GM12878 (cell line): Measurements from ENCODE around the gene TMEM250. TPM values are rescaled to one million over a fixed set of nuclear protein-coding genes. Genes with fewer than 3 reads are reported as not detected.
"Not testable (repeated sequence)": the region's sequence is repeated elsewhere in the genome, so short reads cannot be mapped to it uniquely, and the experiment has no call there.

Experiments
- ATAC-seq: fragments of 200-7000 bp; cut with Tn5 transposase; 3 replicates; pipeline ENCODE4 v1.9.1; 2020; ENCODE audit warnings: mild to moderate bottlenecking, moderate library complexity
- BruUV-seq: library from RNA; stranded (reverse); fragments of 400-500 nt; replicated peaks from 2 replicates; lab custom pipeline; 2021; lab: Mats Ljungman, UMichigan
- CTCF ChIA-PET: fragments of 300-600 bp; sonication (Branson Sonifier 250); formaldehyde crosslinking; extraction: SDS; loops from one replicate; lab custom pipeline; 2021; ENCODE audit warnings: inconsistent platforms; lab: Yijun Ruan, JAX
- POLR2A ChIA-PET: fragments of 350-600 bp; formaldehyde crosslinking; extraction: SDS; loops from one replicate; lab custom pipeline; 2021; ENCODE audit warnings: inconsistent platforms; lab: Charles Lee
- RAD21 ChIA-PET: fragments of 300-600 bp; sonication (Branson Sonifier 250); formaldehyde crosslinking; loops from one replicate; lab custom pipeline; 2023; ENCODE audit warnings: antibody characterized with exemption; ENCODE audit not compliant: unreplicated experiment; lab: Charles Lee
- SMC1A ChIA-PET: fragments of 300-600 bp; sonication (Branson Sonifier 250); formaldehyde crosslinking; loops from one replicate; lab custom pipeline; 2023; ENCODE audit not compliant: unreplicated experiment, uncharacterized antibody; lab: Charles Lee
- DNase-seq: peaks from one replicate; pipeline ENCODE4 v3.0.0-alpha.2; 2011; ENCODE audit warnings: low read depth, low spot score
- FAIRE-seq: peaks from 3 replicates; lab custom pipeline; 2011; peaks lifted over from hg19 to GRCh38; lab: Jason Lieb, UNC
- H2AFZ ChIP-seq: 2 replicates; pipeline ENCODE4 v1.6.0; 2011; ENCODE audit warnings: low read depth, low read length, control low read depth; ENCODE audit not compliant: control insufficient read depth
- H3K27ac ChIP-seq: 2 replicates; pipeline ENCODE4 v1.5.1; 2011; ENCODE audit warnings: control low read depth; ENCODE audit not compliant: control insufficient read depth, insufficient read depth
- H3K27me3 ChIP-seq, 2 experiments: replicated peaks in 1 of 2; 2 replicates each; pipeline versions ENCODE4 v1.6.0 to v1.6.1; 2011; ENCODE audit warnings: low read length in 1 of 2; ENCODE audit not compliant: control insufficient read depth in 2 of 2, insufficient read depth in 2 of 2
- H3K36me3 ChIP-seq, 2 experiments: 2 replicates each; pipeline ENCODE4 v1.5.1; 2011; ENCODE audit warnings: low read length in 1 of 2; ENCODE audit not compliant: control insufficient read depth in 2 of 2, insufficient read depth in 2 of 2
- H3K4me1 ChIP-seq: 2 replicates; pipeline ENCODE4 v1.6.1; 2011; ENCODE audit warnings: mild to moderate bottlenecking, low read length, moderate library complexity, mixed read lengths; ENCODE audit not compliant: control insufficient read depth, insufficient read depth
- H3K4me2 ChIP-seq: 2 replicates; pipeline ENCODE4 v1.6.0; 2011; ENCODE audit warnings: control low read depth; ENCODE audit not compliant: control insufficient read depth, insufficient read depth
- H3K4me3 ChIP-seq: fragments of 200-600 bp; sonication (generic); 2 replicates; pipeline ENCODE4 v1.5.1; 2016
- H3K79me2 ChIP-seq: 2 replicates; pipeline ENCODE4 v1.6.0; 2011; ENCODE audit warnings: low read length; ENCODE audit not compliant: control insufficient read depth, insufficient read depth
- H3K9ac ChIP-seq: 2 replicates; pipeline ENCODE4 v1.8.0; 2011; ENCODE audit warnings: low read length, control low read depth, mixed read lengths; ENCODE audit not compliant: control insufficient read depth, insufficient read depth
- H3K9me3 ChIP-seq: replicated peaks from 3 replicates; pipeline ENCODE4 v1.5.1; 2011; ENCODE audit warnings: mild to moderate bottlenecking, low read length; ENCODE audit not compliant: control insufficient read depth, insufficient read depth
- H4K20me1 ChIP-seq: 2 replicates; pipeline ENCODE4 v1.6.0; 2011; ENCODE audit not compliant: control insufficient read depth, insufficient read depth
- EZH2 ChIP-seq: IDR thresholded peaks from 2 replicates; pipeline ENCODE4 v1.6.1; 2012; ENCODE audit warnings: low read depth, mild to moderate bottlenecking, control low read depth, inconsistent platforms, low read length, borderline replicate concordance; ENCODE audit not compliant: control insufficient read depth
- HDAC2 ChIP-seq: fragments of 200-600 bp; sonication (generic); IDR thresholded peaks from 2 replicates; pipeline ENCODE4 v1.6.1; 2017
- KAT2A ChIP-seq: conservative IDR thresholded peaks from 2 replicates; pipeline ENCODE4 v1.6.1; 2011; ENCODE audit warnings: low read depth, low read length; ENCODE audit not compliant: control insufficient read depth
- MYB ChIP-seq: fragments of 150-350 bp; IDR thresholded peaks from 2 replicates; pipeline ENCODE4 v1.6.1; 2014; ENCODE audit warnings: mild to moderate bottlenecking, low read depth, low read length, borderline replicate concordance
- NR2F1 ChIP-seq: fragments of 450-650 bp; conservative IDR thresholded peaks from 2 replicates; pipeline ENCODE4 v1.6.1; 2017; ENCODE audit warnings: mild to moderate bottlenecking
- PML ChIP-seq: IDR thresholded peaks from 2 replicates; pipeline ENCODE4 v1.6.1; 2012; ENCODE audit warnings: low read length, inconsistent platforms
- ZNF217 ChIP-seq: fragments of 450-650 bp; IDR thresholded peaks from 2 replicates; pipeline ENCODE4 v1.6.1; 2017; ENCODE audit warnings: antibody characterized with exemption, mild to moderate bottlenecking
- ZNF24 ChIP-seq: fragments of 450-650 bp; IDR thresholded peaks from 2 replicates; pipeline ENCODE4 v1.6.1; 2017; ENCODE audit warnings: antibody characterized with exemption, mild to moderate bottlenecking
- WGBS: methylation state at CpG from one replicate; pipeline ENCODE4 v1.1.6; 2016; ENCODE audit warnings: low lambda C conversion rate; ENCODE audit not compliant: insufficient replicate concordance, insufficient coverage; ENCODE audit errors: missing lambda C conversion rate; 5-methylcytosine and 5-hydroxymethylcytosine counted together
- in situ Hi-C: fragments of 300-500 bp; cut with MboI; formaldehyde crosslinking; loops from 9 replicates; pipeline ENCODE4 v1.14.3; 2018; ENCODE audit warnings: mixed read lengths
- intact Hi-C: fragments of 100-400 bp; cut with micrococcal nuclease; formaldehyde crosslinking; loops from one replicate; pipeline ENCODE4 v1.14.2; 2022; ENCODE audit not compliant: unreplicated experiment
- polyA plus RNA-seq, 11 experiments: library from polyadenylated mRNA; depleted of rRNA in 4 of 11; unstranded in 6 of 11; stranded (reverse) in 5 of 11; fragments of >200 nt; fragmentation: Nextera tagmentation in 4 of 11; fragmentation: Illumina TruSeq in 1 of 11; extraction: Ambion mirVana in 4 of 11; extraction: Trizol in 1 of 11; gene quantifications; 1 replicate in 1 of 11; 2 replicates in 10 of 11; pipeline versions ENCODE4 v1.2.1 to v1.2.3, GENCODE V29; 2011 to 2016; ENCODE audit warnings: inconsistent platforms in 2 of 11, missing spikeins in 2 of 11, low read depth in 1 of 11
- total RNA-seq, 4 experiments: library from RNA; depleted of rRNA in 3 of 4; stranded (reverse); fragments of >200 nt in 3 of 4; fragmentation: Illumina TruSeq in 1 of 4; extraction: Trizol in 1 of 4; gene quantifications; 2 replicates each; pipeline versions ENCODE4 v1.2.1 to v1.2.3, GENCODE V29; 2013 to 2021
- TF ChIP-seq, protein P1 (sequence below): IDR thresholded peaks from 2 replicates; pipeline ENCODE4 v1.6.1; 2011; ENCODE audit warnings: borderline replicate concordance, low read depth, mild to moderate bottlenecking, moderate library complexity, low read length; ENCODE audit not compliant: insufficient read depth, poor library complexity, severe bottlenecking

TMEM250 gene
- total and polyA plus RNA-seq, 10 of the 15 experiments (the other 5 are each of a cell fraction or from before 2014, with no cell fraction given): 0.39 to 39.9 (median 8.5) TPM

DNA sequence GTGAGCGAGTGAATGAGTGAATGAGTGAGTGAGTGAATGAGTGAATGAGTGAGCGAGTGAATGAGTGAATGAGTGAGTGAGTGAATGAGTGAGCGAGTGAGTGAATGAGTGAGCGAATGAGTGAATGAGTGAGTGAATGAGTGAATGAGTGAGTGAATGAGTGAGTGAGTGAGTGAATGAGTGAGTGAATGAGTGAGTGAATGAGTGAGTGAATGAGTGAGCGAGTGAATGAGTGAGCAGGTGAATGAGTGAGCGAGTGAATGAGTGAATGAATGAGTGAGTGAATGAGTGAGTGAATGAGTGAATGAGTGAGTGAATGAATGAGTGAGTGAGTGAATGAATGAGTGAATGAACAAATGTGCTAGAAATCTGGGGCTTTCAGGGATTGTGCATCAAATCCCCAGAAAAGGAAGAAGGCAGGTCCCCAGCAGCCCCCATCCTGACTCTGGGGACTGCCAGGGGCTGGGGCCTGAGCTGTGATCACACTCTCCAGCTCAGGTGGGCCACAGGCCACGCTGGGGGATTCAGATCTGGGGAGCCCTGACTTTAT, 32.1 kb upstream of the TMEM250 start:
- H3K27ac ChIP-seq, H3K4me2 ChIP-seq, ATAC-seq, H2AFZ ChIP-seq, H3K4me3 ChIP-seq, RAD21 ChIA-PET, intact Hi-C loops, H3K79me2 ChIP-seq, POLR2A ChIA-PET, FAIRE-seq, in situ Hi-C loops, H3K9me3 ChIP-seq, SMC1A ChIA-PET, H3K27me3 ChIP-seq, H3K4me1 ChIP-seq, BruUV-seq, H4K20me1 ChIP-seq: not testable (repeated sequence)
- CTCF ChIA-PET: interaction anchor here (0.5 kb wide), 1 partner anchor 1747 kb away, joined by 3 read pairs; no protein-coding TSS in a partner anchor
- WGBS: 32% methylated on average over 6 of the region's 7 CpGs
- TF ChIP-seq, protein P1, sequence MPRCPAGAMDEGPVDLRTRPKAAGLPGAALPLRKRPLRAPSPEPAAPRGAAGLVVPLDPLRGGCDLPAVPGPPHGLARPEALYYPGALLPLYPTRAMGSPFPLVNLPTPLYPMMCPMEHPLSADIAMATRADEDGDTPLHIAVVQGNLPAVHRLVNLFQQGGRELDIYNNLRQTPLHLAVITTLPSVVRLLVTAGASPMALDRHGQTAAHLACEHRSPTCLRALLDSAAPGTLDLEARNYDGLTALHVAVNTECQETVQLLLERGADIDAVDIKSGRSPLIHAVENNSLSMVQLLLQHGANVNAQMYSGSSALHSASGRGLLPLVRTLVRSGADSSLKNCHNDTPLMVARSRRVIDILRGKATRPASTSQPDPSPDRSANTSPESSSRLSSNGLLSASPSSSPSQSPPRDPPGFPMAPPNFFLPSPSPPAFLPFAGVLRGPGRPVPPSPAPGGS: peak; percentile 51
- peak; percentile 97 for TF ChIP-seq ZNF24
- TF ChIP-seq, all 136 proteins: peak for 2; not testable (repeated sequence) for 134
- H3K36me3 ChIP-seq, DNase-seq, H3K9ac ChIP-seq: not testable (repeated sequence)

DNA sequence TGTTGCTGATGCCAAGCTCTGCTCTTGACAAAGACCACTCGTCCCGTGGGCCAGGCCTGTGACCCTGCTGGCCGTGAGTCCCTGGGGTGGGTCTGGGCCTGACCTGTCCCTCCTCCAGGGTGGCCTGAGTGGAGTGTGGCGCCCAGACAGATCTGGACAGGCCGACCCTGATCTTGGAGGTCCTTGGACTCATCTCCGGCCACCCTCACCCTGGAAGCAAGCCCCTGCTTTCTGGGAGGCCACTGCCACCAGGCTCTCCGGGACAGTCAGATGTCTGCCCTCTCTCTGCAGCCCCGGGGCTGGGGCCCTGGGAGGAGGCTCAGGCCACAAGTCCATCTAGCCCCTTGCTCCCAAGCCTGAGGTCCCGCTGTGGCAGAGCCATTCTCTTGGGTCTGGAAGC, 31.2 kb upstream of the TMEM250 start:
- H3K4me2 ChIP-seq: no peak overlapping the region
- FAIRE-seq (no peak), DNase-seq (no peak), ATAC-seq (no peak)
- H3K79me2 ChIP-seq: no peaks in the 10 kb centered on the region
- H3K27me3 ChIP-seq: peaks cover 0 to 2% of the 10 kb centered on the region in 2 experiments; a peak in 2 of 4 replicates
- in situ Hi-C loops (no loop called here), intact Hi-C loops (no loop called here)
- no peak overlapping the region for H2AFZ ChIP-seq
- no TSS peak for BruUV-seq
- H3K9ac ChIP-seq: no peak overlapping the region
- CTCF ChIA-PET: no interaction called here
- SMC1A ChIA-PET: no interaction called here
- H3K27ac ChIP-seq: no peak overlapping the region
- RAD21 ChIA-PET: no interaction called here
- no peaks in the 10 kb centered on the region for H3K4me1 ChIP-seq
- no peaks in the 10 kb centered on the region for H3K9me3 ChIP-seq
- POLR2A ChIA-PET: no interaction called here
- no peak for TF ChIP-seq ZNF217
- TF ChIP-seq PML: no peak
- no peak for TF ChIP-seq NR2F1
- TF ChIP-seq HDAC2: no peak
- no peak for TF ChIP-seq KAT2A
- TF ChIP-seq EZH2: no peak
- no peak for TF ChIP-seq MYB
- TF ChIP-seq, all 136 proteins: peak for 0
- no peaks in the 10 kb centered on the region for H4K20me1 ChIP-seq
- no peak overlapping the region for H3K4me3 ChIP-seq
- no peaks in the 10 kb centered on the region for H3K36me3 ChIP-seq
- WGBS: 27% methylated on average over 7 of the region's 9 CpGs
